Occipital lobe (tissue), 2 donors: Measurements from ENCODE around the gene VSX2. TPM values are rescaled to one million over a fixed set of nuclear protein-coding genes. Genes with fewer than 3 reads are reported as not detected.

Source experiments
- DNase-seq: peaks from one replicate; lab custom pipeline; 2025; lab: John Stamatoyannopoulos, UW
- total RNA-seq: library from RNA; depleted of rRNA; stranded (reverse); fragments of >200 nt; gene quantifications from one replicate; pipeline ENCODE4 v1.2.3, GENCODE V29; 2014

The VSX2 gene
- total RNA-seq, 1 donor from 2014 or later: not detected

GRCh38 chr14:74259513-74259912 is 20.3 kb downstream of the VSX2 start:
- no peak for DNase-seq

- DNase-seq: no peak
Measured at GRCh38 chr14:74260525-74261233, 21.4 kb downstream of the VSX2 start.

- no peak for DNase-seq
Measured at GRCh38 chr14:74261288-74261687, 22.0 kb downstream of the VSX2 start.

- DNase-seq: no peak
Measured at GRCh38 chr14:74262076-74262475, 22.8 kb downstream of the VSX2 start.

- DNase-seq: no peak
Measured at GRCh38 chr14:74263181-74263580, 23.9 kb downstream of the VSX2 start.

GRCh38 chr14:74263921-74264320 is 24.7 kb downstream of the VSX2 start:
- no peak for DNase-seq

- DNase-seq: no peak
Measured at GRCh38 chr14:74265301-74265965, 26.2 kb downstream of the VSX2 start.

GRCh38 chr14:74267588-74267987 is 28.3 kb downstream of the VSX2 start:
- no peak for DNase-seq

GRCh38 chr14:74270382-74271177 is 31.3 kb downstream of the VSX2 start:
- DNase-seq: peak; percentile 11

- no peak for DNase-seq
Measured at GRCh38 chr14:74271365-74271764, 32.1 kb downstream of the VSX2 start.

GRCh38 chr14:74275241-74275841 is 36.1 kb downstream of the VSX2 start:
- DNase-seq: no peak

- no peak for DNase-seq
Measured at GRCh38 chr14:74278080-74278479, 38.8 kb downstream of the VSX2 start.

- peak; percentile 20 for DNase-seq
Measured at GRCh38 chr14:74281069-74281468, 41.8 kb downstream of the VSX2 start.

- DNase-seq: no peak
Measured at GRCh38 chr14:74286736-74287135, 47.5 kb downstream of the VSX2 start.

GRCh38 chr14:74289801-74290200 is 50.6 kb downstream of the VSX2 start:
- no peak for DNase-seq

GRCh38 chr14:74290415-74290814 is 51.2 kb downstream of the VSX2 start:
- DNase-seq: no peak

- DNase-seq: no peak
Measured at GRCh38 chr14:74292061-74292460, 52.8 kb downstream of the VSX2 start.

- no peak for DNase-seq
Measured at GRCh38 chr14:74293606-74294005, 54.4 kb downstream of the VSX2 start.

- no peak for DNase-seq
Measured at GRCh38 chr14:74296037-74296467, 56.8 kb downstream of the VSX2 start.

- DNase-seq: no peak
Measured at GRCh38 chr14:74297986-74298385, 58.7 kb downstream of the VSX2 start.

- DNase-seq: no peak
Measured at GRCh38 chr14:74299061-74299545, 59.9 kb downstream of the VSX2 start.
